Fibroblast of lung (primary cell): Measurements from ENCODE around the gene ZNF579.

Source experiments
- EZH2 ChIP-seq: IDR thresholded peaks from 2 replicates; pipeline ENCODE4 v1.5.1; 2012; ENCODE audit warnings: low read length, control low read depth, mild to moderate bottlenecking; ENCODE audit errors: missing control alignments
- TF ChIP-seq, protein P1 (sequence below), 2 donors: IDR thresholded peaks in 1 of 2; conservative IDR thresholded peaks in 1 of 2; 1 replicate in 1 of 2; 2 replicates in 1 of 2; pipeline ENCODE4 v1.5.1; 2011 to 2012; ENCODE audit warnings: low read length in 2 of 2, control low read depth in 1 of 2, inconsistent platforms in 1 of 2, low read depth in 1 of 2, mild to moderate bottlenecking in 1 of 2

DNA sequence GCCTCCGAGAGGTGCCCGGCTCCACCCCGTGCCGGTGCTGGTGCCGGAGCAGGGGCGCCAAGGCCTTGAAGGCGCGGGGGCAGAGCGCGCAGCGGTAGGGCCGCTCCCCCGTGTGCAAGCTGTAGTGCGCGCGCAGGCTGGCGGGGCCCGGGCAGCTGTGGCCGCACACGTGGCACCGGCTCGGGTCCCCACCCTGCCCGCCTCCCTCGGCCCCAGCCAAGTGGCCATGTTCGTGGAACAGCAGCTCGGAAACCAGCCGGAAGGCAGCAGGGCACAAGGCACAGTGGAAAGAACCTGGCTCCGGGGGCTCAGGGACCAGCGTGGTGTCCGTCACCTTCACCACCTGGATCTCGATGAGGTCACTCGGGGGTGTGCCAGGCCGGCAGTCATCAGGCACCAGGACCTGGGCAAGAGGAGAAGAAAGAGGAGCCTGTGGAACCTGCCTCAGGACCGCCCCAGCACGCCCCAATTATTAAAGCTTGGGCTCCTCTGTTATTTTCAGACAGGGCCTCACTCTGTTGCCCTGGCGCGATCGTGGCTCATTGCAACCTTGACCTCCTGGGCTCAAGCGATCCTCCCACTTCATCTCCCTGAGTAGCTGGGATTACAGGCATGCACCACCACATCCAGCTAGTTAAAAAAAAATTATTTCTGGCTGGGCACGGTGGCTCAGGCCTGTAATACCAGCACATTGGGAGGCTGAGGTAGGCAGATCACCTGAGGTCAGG, 41.8 kb upstream of the ZNF579 start:
- TF ChIP-seq, protein P1, sequence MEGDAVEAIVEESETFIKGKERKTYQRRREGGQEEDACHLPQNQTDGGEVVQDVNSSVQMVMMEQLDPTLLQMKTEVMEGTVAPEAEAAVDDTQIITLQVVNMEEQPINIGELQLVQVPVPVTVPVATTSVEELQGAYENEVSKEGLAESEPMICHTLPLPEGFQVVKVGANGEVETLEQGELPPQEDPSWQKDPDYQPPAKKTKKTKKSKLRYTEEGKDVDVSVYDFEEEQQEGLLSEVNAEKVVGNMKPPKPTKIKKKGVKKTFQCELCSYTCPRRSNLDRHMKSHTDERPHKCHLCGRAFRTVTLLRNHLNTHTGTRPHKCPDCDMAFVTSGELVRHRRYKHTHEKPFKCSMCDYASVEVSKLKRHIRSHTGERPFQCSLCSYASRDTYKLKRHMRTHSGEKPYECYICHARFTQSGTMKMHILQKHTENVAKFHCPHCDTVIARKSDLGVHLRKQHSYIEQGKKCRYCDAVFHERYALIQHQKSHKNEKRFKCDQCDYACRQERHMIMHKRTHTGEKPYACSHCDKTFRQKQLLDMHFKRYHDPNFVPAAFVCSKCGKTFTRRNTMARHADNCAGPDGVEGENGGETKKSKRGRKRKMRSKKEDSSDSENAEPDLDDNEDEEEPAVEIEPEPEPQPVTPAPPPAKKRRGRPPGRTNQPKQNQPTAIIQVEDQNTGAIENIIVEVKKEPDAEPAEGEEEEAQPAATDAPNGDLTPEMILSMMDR (conservative IDR thresholded peaks at IDR 0.05 in 1 of 2, IDR thresholded peaks at IDR 0.05 in 1 of 2; ENCODE audit: low read depth in 1 of 2, low read length in 2 of 2) = no peak
- no peak for TF ChIP-seq EZH2
